GM21529 (cell line): ENCODE data around the gene RFC2.

Experiments
- ATAC-seq: cut with Tn5 transposase; IDR thresholded peaks from one replicate; pipeline ENCODE4 v1.9.1; 2021; ENCODE audit not compliant: unreplicated experiment

RFC2 gene

GRCh38 chr7:74254129-74254857 lies at the start of gene RFC2:
Gene RFC2 (minus strand): TSS chr7:74254399. CDS start chr7:74254383, 16 bp downstream.
- peak; percentile 89 for ATAC-seq

DNA sequence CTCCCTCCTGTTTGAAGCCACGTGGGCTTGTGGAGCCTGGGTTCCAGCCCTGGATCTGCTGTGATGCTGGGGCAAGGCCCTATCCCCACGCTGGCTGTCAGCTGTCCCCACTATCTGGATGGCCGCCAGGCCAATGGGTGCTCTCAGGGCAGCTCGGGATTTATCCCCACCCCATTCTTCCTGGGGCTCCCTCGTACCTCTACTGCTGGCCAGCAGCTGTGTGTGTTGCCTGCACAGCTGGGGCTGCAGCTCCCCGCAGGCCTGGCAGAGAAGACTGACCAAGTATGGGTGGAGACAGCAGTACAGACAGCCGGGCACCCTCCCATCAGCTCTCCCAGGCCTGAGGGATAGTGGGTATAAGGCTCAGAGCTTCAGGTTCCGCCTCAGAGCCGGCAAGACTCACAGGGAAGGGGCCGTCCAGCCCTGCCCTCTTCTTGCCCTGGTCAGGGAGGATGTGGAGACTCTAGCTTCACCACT lies 48.6 kb upstream of the RFC2 start:
- ATAC-seq = no peak

DNA sequence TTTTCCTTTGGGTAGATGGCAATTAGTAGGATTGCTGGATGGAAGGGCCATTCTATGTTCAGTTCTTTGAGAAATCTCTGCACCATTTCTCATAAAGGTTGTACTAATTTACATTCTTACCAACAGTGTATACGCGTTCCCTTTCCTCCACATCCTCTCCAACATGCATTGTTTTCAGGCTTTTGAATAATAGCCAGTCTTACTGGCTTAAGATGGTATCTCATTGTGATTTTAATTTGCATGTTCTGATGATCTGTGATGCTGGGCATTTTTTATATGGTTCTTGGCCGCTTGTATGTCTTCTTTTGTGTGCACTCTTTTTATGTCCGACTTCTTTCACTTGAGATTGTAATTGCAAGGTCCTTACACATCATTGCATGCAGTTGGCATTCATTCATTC lies 46.7 kb upstream of the RFC2 start:
- no peak for ATAC-seq

DNA sequence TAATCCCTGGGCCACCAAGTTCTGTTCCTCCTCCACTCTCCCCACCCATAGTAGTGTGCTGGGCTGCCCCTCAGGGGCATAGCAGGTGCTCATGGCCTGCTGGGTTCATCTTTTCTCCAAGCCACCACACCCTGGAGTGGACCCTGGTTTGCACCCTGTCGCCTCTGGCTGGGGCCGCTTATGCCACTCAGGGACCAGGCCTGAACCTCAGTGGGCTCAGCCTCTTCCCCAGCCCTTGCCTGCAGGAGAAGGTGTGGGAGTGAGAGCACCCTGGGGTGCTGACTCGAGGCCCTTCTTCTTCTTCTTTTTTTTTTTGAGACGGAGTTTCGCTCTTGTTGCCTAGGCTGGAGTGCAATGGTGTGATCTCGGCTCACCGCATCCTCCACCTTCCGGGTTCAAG lies 45.2 kb upstream of the RFC2 start:
- no peak for ATAC-seq

- ATAC-seq = no peak
These were observed 43.5 kb upstream of the RFC2 start for GRCh38 chr7:74297516-74298233.

DNA sequence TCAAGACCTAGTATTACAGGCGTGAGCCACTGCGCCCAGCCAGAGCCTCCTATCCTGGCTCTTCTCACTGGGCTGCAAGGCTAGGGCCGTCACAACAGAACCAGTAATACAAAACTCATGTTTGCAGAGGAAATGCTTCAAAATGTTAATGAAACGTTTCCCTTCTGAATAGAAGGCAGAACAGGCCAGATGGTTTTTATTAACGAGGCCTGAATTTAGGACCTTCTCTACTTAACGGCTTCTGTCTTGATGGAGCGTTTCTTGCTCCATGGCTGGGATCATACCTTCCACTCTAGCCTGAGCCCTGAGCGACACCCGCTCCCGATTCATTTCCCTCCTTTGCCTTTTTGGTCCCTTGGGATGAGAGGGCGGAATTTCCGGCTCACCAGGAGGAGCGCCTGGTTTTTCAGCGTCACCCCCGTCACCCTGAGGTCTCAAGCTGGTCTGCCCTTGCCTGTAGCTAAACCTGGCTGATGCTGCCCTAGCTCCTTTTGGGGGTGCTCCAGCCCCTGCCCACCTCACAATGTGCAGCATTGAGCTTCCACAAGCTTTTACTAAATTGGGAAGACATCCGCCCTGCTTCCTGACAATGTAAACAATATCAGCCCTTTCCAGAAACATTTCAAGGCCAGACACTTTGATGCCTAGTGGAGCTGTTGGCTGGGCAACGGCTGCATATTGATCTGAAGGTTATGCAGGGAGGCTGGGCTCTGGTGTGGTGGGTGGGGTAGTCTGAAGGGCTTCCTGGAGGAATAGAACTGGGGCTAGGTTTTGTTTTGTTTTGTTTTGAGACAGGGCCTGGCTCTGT lies 40.2 kb upstream of the RFC2 start:
- ATAC-seq = no peak

DNA sequence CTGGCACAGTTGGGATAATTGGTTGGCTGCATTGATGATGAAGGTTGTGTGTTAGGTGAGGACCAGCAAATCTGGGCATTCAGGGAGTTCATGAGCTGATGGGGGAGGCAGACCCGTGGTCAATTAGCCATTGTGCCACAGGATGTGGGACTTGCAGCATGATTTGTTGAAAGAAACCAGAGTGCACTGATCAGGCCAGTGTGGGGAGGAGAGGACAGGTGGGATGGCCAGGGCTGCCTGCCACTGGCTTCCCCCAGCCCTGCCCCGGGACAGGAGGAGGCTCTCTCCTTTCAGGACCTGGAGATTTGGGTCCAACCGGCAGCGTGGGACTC lies 39.3 kb upstream of the RFC2 start:
- no peak for ATAC-seq

DNA sequence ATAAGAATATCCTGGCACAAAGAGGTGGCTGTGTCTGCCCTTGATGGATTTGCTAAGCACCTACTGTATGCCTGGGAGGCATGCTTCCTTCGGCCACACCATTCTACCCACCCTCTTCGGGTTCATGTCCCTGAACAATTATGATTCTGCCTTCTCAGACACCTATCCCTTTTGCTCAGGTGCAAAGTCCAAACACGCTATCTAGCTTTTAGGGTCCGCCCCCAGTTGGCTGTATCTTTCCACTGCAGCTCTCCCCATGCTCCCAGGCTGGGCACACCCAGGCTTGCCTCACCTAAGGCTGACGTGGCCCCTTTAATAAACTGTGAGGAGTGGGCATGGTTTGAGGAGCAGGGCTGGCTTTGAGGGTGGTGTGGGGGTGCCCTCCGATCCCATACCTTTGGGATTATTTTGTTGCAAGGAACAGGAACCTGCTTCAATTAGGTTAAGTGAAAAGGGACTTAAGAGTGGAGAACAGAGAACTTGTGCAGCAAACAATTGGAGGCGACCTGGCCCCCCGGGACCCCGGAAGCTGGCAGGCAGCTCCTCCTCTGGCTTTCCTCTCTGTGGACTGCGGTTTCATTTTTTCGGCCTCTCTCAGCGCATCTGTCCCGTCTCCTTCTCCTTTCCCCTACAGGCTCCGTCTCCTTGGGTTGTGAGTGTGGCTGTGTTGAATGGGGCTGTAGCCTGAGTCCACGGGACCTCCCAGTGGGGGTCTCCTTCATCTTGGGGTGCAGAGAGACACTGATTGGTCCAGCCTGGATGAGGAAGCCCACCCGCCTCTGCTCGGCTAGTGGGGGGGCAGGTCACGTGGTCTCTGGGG lies 38.8 kb upstream of the RFC2 start:
- no peak for ATAC-seq

- no peak for ATAC-seq
These were observed 37.3 kb upstream of the RFC2 start for GRCh38 chr7:74291535-74291934.

DNA sequence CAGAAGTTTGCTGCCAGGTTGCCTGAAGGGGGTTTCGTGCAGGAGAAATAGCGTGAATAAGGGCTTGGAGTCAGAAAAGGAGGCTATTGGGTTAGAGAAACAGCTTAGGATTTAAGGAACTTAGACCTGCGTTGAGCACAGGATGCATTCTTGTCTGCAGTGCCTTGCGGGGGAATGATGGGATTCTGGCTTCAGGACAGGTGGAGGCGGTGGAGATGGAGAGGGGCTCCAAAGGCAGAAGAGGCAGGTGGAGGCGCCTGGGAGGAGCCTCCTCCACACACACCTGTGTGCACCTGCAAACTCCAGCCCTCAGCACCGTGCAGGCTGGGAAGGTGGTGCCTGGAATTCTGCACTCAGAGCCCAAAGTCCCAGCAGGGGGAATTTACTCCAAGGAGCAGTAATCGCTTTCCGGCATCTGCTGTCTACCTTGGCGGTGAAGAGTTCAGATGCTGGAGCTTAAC lies 36.8 kb upstream of the RFC2 start:
- ATAC-seq = no peak

DNA sequence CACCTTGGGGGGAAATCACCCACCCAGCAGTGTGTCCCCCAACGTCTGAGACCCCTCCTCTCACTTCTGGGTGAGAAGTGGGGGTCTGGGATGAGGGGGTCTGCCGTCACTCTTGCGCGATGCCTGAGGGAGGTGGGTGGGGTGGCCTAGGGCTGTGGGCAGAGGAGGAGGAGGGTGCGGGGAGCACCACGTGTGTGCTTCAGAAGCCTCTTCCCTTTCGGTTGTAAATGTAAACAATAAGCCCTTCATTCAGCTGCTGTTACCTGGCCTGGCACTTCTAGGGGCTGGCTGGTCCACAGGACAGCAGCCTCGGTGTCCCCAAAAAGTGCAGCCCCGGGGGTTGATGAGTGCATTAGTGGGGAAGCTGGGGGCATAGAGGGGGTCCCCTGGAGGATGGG lies 36.4 kb upstream of the RFC2 start:
- no peak for ATAC-seq

DNA sequence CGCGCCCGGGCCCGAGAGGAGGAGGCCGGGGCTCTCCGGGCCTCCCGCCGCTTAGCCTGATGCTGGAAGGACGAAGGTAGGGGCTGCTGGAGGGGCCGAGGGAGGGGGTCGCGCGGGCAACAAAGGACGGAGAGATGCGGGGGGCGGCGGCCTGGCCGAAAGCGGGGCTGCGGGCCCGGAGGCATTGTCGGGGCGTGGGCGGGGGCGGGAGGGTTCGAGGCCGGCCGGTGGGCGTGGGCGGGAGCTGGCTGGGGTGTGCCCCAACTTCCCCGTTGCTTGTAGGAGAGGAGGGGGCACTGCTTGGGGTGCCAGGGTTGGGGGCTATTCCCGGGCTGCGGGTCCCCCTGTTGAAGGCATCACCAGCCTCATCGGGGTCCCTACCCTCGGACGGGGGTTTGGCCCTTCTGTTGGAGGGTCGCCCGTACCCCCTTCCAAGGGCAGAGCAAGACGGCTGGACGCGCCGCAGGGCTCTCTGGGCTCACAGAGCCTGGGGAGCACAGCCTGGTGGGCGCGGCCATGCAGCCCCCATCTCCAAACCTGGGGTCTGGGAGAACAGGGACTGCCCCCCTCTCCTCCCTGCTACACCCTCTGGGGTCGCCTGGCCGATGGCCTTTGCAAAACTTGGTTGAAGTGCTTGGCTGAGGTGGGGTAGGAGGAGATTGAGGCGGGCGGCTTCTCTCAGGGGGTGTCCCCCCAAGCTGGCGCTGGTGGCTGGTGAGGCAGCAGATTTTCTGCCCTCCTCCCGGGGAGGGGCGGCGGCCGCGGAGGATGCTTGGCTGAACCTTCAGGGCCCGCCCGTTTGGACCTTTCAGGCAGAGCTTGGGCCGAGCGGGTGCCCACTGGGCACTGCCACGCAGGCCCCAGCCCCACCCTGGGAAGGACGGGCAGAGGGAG lies 35.7 kb upstream of the RFC2 start:
- ATAC-seq = no peak

DNA sequence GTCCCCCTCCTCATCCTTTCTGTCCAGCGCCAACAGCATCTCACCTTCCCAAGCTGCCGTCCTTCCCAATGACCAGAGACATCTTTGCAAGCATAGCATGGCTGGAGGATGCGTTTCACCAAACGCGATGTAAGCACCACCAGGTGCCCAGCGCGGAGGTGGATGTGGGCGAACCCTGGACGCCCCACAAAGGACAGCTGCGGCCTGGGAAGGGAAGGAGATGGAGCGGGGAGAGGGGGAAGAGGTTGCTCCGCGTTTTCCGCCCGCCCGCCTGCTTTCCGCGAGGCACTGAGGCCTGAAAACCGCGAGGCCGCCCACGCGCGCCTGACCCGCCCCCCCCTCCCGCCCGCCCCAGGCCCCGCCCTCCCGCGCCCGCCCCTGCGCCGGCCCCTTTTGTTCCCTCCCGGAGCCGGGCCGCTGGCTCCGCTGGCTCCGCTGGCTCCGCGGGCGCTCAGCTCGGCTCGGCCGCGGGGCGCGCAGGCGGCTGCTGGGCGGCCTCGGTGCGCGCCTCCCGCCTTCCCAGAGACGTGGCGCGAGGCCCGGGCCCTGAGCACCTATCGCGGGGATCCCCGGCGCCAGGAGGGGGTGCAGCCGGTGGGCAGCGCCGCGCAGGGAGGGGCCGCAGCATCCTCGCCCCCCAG lies 34.9 kb upstream of the RFC2 start, which contains the start of gene CLIP2:
Gene CLIP2 (plus strand): TSS at position 390 of the 641 bp plus-strand sequence. CDS start 28,140 bp downstream, outside the sequence.
- ATAC-seq = peak; percentile 51

DNA sequence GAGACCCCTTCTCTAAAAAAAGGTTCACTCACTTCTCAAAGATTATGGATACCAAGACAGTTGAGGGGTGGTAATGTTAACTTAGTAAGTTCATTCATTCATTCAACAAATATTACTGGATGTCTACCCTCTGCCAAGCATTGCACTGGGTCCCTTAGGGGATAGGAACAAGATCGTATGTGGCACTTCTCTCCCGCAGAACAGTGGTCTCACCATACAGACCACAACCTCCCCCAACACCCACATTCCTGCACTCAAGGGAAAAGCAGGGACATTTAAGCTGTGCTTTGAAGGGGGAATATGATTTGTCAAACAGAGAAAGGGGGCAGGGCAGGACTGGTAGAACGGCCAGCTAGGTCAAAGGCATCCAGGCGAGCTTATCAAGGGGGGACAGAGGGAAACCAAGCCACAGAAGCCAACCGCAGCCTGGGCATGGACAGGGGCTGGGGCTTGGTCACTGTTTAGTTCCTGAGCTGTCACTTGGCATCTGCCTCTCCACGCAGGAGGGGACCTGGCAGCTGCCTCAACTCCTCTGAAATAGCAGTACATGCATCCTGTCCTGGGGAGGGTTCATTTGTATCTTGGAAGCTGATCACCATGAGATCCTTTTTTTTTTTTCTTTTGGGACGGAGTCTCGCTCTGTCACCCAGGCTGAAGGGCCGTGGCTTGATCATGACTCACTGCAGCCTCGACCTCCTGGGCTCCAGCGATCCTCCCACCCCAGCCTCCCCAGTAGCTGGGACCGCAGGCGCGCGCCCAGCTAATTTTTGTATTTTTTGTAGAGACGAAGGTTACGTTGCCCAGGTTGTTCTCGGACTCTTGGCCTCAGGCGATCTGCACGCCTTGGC lies 34.1 kb upstream of the RFC2 start:
- no peak for ATAC-seq

GRCh38 chr7:74287303-74288033 lies 33.3 kb upstream of the RFC2 start:
- ATAC-seq = no peak

DNA sequence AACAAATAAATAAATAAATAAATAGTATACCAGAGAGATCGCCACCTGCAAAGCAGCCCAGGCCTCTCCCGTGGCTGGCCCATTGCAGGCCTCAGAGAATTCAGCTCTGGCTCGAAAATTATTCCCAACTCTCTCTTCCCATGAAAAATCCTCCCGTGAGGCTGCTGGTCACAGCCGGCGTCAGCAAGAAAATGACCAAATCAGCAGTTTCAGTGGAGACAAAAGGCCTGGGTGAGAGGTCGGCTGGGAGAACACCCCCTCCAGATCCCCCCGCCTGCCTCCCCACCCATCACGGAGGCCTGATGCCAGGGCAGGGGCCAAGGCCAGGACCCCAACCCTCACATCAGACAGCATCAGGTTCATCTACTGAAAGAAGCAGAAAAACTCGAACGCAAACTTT lies 31.9 kb upstream of the RFC2 start:
- ATAC-seq = no peak

- ATAC-seq = peak; percentile 43
These were observed 30.6 kb upstream of the RFC2 start for GRCh38 chr7:74284781-74285259.
